Activated CD4-positive, alpha-beta T cell treated with anti-CD3 and anti-CD28 coated beads for 4 hours (primary cell): ENCODE results near the gene IL22.

Experiments used
- DNase-seq, 2 donors: peaks; one replicate each; pipeline ENCODE4 v3.0.0-alpha.2; 2020

The IL22 gene, protein sequence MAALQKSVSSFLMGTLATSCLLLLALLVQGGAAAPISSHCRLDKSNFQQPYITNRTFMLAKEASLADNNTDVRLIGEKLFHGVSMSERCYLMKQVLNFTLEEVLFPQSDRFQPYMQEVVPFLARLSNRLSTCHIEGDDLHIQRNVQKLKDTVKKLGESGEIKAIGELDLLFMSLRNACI

GRCh38 chr12:68253504-68253903 lies at the start of gene IL22:
Gene IL22 (minus strand): TSS chr12:68253604. CDS start chr12:68253448, 156 bp downstream.
- no peak for DNase-seq

- DNase-seq = no peak
Observed at GRCh38 chr12:68297929-68298328, 44.5 kb upstream of the IL22 start.

GRCh38 chr12:68294251-68294650 lies 40.8 kb upstream of the IL22 start:
- DNase-seq = no peak

- no peak for DNase-seq
Observed at GRCh38 chr12:68293347-68293746, 39.9 kb upstream of the IL22 start.

GRCh38 chr12:68292151-68292943 lies 38.9 kb upstream of the IL22 start:
- no peak for DNase-seq

DNA sequence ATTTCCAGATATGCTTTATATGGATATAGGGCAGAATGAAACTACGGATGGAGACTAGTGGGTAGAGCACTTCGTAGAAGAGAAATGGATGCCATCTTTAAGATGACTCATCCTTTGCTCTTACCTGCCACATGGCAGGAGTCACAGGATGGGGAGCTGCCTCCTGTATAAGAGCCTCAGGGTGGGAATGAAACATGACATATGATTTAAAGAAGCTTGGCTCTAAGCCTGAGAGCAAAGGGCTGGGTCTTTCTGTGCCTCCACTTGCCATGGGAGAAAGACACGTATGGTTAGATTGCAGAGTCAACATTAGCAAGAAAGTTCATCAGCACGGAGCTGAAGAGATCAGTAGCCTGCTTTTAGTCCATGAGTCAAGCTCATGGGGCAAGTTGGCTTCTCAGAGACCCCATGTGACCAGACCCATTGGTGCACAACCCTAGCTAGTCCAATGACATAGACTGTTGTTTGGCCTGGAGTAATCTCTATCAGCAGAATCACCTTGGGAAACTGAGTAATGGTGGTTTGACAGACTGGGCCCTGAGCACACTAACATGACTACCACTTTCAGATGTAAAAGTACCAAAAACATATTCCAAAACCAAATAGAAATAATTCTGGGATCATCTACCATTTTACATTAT lies 38.1 kb upstream of the IL22 start:
- DNase-seq = no peak

GRCh38 chr12:68290126-68290525 lies 36.7 kb upstream of the IL22 start:
- DNase-seq = peak; percentile 44 to 48

DNA sequence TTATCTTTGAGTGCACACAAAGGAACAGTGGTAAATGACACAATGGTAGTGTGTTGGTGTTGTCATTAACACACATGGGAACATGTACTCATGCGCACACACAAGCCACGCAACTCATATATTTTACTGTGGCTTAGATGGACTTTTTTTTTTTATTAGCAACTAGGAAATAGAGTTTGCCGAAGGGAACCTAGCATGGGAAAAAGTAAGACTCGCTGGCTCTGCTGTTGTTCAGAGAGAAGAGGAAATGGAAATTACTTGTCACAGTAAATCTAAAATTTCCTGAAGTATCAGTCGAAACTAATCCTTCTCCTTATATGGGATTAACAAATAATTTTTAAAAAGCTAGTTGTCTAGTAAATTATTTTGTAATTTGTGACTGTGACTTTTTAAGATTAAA lies 33.7 kb upstream of the IL22 start:
- DNase-seq = no peak

GRCh38 chr12:68286396-68286795 lies 33.0 kb upstream of the IL22 start:
- no peak for DNase-seq

- no peak for DNase-seq
Observed at GRCh38 chr12:68285541-68285940, 32.1 kb upstream of the IL22 start.

GRCh38 chr12:68281322-68282077 lies 28.1 kb upstream of the IL22 start:
- DNase-seq = no peak

GRCh38 chr12:68280240-68280639 lies 26.8 kb upstream of the IL22 start:
- DNase-seq = no peak

DNA sequence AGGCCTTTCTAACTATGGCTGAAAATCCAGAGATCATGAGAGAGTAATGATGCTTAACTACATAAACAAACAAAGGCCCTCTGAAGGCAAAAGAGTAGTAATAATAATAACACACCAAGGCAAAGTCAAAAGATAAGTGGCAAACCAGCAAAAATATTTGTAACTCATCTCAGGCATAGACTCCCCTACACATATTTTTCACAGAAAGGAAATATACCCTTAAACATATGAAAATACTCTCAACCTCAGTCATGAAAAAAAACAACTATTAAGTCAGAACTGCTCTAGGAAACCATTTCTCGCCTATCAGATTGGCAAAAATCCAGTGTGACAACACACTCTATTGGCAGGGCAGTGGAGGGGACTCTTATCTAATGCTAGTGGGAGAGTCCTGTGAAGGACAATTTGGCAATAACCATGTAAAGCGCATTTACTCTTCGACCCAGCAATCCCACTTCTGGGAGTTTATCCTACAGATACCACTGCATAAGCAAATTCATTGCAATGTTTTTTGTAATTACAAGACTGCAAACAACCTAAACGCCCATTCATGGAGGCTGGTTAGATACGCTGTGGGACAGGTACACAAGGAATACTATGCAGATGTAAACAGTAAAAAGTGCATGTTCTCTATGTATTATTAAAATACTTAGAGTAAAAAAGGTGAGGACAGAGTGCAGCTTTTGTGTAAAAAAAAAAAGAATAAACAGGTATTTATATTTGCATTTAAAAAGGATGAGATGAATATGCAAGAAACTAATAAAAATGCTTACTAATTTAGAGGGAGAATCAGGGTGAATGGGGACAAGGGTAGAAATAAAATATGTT lies 26.0 kb upstream of the IL22 start:
- DNase-seq = no peak

GRCh38 chr12:68276402-68276930 lies 23.1 kb upstream of the IL22 start:
- DNase-seq = no peak

GRCh38 chr12:68272732-68273131 lies 19.3 kb upstream of the IL22 start:
- DNase-seq = no peak

- DNase-seq = no peak
Observed at GRCh38 chr12:68271346-68271745, 17.9 kb upstream of the IL22 start.

DNA sequence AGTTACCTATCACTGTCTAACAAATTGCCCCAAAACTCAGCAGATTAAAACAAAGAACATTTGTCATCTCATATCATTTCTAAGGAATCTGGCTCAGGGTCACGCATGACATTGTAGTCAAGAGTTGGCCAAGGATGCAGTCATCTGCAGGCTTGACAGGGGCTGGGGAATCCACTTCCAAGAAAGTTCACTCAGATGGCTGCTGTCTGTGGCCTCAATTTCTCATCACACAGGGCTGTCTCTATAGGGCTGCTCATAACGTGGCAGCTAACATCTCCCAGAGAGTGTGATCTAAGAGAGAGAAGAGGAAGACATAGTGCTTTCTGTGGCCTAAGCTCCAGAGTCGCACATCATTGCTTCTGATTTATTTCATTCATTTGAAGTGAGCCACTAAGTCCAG lies 17.0 kb upstream of the IL22 start:
- no peak for DNase-seq

DNA sequence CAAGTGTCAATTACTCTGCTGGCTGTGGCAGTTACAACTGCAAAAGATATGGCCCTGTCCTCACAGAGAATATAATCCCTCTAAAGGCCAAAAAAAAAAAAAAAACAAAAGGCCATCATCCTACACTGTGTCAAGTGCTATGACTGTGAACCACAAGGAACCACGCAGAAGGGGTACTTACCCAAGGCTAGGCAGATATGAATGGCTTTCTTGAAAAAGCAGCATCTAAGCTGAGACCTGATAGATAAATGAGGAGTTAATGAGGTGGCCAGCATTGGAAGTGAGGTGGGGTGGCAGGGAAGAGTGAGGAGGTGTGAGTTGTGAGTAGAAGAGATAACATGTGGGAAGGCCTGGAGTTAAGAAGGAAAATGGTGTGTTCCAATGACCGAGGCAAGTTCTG lies 16.4 kb upstream of the IL22 start:
- no peak for DNase-seq

DNA sequence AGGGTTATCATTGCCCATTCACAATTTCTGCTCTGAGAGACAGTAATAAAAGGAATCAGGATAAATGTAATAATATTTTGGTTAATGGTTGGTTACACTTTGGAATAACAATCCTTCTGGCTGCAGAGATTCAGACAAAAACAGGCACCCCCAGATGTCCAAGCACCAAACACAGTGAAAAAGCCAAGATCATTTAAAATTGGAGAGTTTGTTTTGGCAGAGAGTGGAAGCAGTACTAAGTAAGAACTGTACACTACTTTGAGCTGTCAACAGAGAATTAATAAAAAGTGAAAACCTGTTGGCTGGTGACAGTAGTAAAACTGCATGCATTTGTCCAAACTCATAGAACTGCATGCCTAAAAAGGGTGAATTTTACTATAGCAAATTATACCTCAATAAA lies 15.6 kb upstream of the IL22 start:
- DNase-seq = no peak

DNA sequence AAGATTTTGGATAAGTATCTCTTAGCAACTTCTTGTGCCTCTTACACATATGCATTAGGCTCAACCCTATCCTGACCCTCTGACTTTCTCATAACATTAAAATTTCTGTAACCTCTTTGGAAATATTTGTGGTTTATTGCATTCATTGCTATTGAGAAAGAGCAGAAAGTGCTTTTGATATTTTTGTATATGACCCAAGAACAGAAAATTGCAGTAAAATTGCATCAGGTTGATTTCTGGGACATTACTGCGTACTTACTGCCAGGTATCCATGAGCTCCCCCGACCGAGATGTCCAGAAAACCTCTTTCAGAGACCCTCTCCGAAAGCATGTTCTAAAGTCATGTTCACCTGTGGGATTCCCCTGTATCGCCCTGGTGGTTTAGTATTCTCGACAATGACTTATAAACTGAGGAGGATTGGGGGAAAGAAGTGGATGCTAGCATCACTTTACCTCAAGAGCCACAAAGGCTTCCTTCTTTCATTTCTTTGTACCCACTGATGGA lies 14.5 kb upstream of the IL22 start:
- no peak for DNase-seq

DNA sequence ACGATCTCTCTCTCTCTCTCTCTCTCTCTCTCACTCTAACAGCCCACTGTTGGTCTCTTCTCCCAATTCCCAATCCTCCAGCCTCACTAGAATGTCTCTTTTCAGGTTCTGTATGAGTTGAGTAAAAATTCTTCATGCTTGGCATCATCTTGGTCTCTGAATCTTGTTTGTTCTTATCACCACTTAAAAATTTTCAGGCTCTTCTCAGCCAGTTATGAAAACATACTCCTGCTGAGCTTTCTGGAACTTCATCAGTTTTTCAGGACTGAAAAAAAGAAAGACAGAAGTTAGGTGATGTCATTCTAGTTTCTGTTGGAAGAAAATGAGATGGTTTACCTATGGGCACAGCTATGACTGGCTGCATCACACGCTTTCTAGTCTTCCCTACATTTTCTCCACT lies 11.5 kb upstream of the IL22 start:
- DNase-seq = no peak
